GM21717 (cell line): ENCODE measurements around the gene NTSR2.

Source experiments
- ATAC-seq: cut with Tn5 transposase; IDR thresholded peaks from one replicate; pipeline ENCODE4 v1.9.1; 2021; ENCODE audit warnings: mild to moderate bottlenecking, moderate library complexity; ENCODE audit not compliant: unreplicated experiment

Gene NTSR2

GRCh38 chr2:11669454-11670291 is at the start of gene NTSR2:
NTSR2 (minus strand) TSS chr2:11670195; CDS start chr2:11670129, 66 bp downstream.
- no peak for ATAC-seq

DNA sequence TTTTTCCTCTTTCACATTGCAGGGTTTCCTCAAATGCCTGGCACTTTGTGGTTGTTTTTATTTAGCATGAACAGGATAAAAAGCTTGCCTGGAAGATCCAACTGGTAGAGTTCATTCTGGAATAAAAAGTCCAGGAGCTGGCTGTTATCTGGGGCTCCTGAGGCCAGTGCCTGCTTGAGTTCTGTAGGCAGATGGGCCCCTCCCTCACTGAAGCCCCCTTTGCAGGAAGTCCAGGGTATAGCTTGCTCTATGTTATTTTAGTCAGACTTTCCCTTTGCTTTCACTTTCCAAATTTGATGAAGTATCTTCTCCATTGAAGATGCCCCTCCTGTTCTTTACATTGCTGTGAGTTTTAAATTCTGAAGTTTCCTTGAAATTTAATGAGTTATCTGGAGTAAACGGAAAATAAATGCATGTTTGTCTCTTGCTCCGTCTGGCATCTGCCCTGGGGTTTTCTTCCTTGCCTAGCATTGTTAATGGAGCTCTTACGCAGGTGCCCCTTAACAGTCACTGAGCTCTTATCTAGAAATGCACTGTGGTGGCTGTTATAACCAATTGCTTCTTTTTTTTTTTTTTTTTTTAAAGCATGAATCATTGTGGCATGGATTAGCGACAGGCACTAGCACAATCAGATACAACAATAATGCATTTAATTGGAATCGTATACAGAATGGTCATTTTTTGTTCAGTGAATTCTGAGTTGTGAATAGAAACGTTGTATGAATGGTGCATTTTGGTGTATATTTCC is 49.4 kb upstream of the NTSR2 start:
- ATAC-seq, result no peak

- ATAC-seq, result no peak
These were observed 48.6 kb upstream of the NTSR2 start for GRCh38 chr2:11718606-11719005.

- ATAC-seq, result no peak
These were observed 47.6 kb upstream of the NTSR2 start for GRCh38 chr2:11717623-11718022.

- ATAC-seq, result no peak
These were observed 46.8 kb upstream of the NTSR2 start for GRCh38 chr2:11716689-11717321.

DNA sequence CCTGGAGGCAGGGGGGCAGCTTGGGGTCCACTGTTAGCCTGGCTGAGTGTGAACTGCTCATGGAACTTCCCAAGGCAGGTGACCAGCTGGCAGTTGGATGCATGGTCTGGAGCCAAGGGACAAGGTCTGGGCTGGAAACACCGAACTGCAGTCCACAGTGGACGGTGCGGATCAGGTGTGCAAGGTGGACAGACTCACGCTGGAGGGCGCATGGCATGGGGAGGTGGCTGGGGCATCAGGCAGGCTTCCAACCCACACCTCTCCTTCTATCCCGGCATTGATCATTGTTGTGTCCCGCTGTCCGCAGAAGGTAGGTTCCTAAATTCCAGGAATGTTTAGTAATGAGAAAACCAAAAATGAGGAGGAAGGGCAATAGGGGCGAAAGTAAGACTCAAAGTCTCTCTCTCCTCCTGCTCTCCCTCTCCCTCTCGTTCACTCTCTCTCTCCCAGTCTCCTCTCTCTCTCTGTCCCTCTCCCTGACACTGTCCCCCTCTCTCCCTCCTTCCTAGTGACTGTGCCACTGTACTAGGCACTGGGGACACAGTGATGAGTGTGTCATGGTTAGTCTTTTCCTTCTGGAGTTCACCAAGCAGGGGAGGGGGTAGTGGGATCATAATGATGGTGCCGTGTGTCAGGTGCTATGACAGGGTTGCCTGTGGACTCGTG is 46.1 kb upstream of the NTSR2 start:
- ATAC-seq, result no peak

DNA sequence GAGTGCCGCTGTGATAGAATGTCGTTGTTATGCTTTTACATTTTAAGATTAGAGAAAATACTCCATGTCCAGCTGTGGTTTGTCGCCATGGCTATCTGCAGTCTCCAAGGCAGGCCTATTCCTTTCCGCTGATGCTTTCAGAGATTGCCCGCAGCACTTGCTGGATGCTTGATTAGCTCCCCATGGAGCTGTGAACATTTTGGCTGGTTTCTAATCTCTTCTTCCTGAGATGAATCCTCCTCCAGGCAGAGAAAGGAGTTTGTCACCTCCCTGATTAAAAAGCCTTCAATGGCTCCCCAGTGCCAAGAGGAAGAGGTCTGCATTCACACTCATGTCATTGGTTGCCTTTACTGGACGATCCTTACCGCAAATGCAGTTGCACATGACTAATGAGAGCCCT is 43.8 kb upstream of the NTSR2 start:
- ATAC-seq, result no peak

DNA sequence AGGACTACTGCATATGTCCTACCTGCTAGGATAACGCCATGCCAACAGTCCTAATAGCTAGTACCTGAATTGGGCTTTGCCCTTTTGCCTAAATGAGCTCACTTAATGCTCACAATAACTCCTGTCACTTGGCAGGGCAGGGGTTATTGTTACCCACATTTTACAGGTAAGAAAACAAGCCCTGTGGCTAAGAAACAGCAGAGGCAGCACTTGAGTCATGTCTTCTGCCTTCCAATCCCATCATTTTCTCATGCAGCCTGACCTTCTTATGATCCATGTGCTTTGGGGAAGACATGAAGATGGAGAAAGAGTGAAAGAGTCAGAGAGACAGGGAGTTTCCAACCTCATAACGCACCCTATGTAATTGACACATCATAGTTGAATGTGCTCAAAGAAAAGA is 42.9 kb upstream of the NTSR2 start:
- ATAC-seq, result no peak

DNA sequence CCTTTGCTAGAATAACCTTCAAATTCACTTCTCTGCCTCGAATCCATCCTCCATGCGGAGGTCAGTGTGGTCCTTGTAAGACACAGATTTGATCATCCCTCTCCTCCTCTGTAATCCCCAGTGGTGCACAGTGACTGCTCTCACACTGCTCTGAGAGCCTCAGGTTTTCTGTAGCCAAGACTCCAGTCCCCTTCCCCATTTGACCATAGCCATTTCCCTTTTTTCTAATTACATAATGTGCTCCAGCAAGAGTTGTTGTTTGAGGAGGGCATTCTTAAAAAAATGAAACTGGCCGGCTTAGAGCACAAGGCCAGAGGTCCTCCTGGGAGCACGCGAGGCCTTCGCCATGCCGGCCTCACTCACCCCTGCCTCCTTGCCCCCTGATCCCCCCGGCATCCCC is 41.8 kb upstream of the NTSR2 start:
- ATAC-seq, result no peak

DNA sequence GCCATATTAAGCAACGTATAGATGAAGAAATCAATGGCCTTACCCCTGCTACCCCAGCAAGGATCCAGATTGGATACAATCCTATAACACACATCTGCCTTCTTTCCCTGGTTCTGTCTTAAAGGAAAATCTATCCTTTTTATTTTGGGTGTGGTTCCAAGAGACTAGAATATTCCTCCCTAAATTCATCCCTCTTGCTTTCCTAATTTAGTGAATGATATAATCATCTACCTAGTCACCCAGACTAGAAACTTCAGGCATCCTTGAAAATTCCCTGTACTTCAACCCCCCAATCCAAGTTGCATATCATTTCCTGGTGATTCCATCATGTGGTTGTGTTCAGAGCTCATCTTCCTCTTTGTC is 41.3 kb upstream of the NTSR2 start:
- ATAC-seq, result no peak

GRCh38 chr2:11710632-11711353 is 40.8 kb upstream of the NTSR2 start:
- no peak for ATAC-seq

DNA sequence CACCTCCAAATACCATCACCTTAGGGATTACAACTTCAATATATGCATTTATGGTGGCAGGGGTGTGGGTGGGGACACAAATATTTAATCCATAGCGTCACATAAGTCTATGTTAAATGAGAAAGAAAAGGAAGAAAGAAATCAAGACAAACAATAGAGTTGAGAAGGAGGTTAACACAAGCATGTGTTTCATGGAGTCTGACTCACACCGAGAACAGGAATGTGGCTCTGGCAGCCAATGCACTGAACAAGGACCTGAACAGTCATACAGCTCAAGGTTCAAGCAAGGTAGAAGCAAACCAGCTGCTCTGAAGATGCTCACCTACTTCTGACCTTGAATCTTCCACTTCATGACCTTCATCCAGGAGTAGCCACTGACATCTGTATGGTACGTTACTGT is 40.2 kb upstream of the NTSR2 start:
- no peak for ATAC-seq

DNA sequence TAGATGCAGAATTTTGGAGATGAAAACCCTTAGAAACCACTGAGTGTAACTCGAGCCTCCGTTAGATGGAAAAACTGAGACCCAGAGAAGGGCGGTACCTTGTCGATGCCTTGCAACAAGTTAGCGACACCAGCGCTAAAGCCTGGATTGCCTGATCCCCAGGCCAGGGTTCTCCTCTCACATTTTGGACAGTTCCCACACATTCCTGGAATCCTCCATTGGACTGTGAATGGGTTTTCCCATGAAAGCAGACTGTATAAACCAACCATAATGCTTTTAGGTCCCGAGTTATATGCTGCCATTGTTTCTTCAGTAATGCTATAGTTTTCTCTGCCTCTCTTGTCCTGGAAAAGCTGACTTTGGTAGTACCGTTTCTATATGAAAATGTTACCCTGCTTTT is 39.3 kb upstream of the NTSR2 start:
- no peak for ATAC-seq

DNA sequence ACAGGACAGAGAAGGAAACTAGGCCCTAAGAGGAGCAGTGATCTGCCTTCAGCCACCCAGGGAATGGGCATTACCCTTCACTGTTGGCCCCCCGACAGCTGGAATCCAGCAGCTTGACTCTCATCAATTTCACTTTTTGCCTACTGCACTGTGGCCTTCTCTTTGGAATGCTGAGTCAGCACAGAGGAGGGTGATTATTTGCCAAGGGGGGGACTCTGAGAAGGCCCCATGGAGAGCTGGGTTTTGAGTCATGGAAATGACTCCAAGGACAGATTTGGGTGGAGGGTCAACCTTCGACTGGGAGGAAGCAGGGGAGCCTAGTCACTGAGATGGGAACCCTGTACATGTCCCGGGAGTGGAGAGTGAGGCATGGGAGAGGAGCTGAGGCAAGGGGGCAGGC is 38.1 kb upstream of the NTSR2 start:
- ATAC-seq, result no peak

GRCh38 chr2:11705711-11706110 is 35.7 kb upstream of the NTSR2 start:
- ATAC-seq, result no peak

DNA sequence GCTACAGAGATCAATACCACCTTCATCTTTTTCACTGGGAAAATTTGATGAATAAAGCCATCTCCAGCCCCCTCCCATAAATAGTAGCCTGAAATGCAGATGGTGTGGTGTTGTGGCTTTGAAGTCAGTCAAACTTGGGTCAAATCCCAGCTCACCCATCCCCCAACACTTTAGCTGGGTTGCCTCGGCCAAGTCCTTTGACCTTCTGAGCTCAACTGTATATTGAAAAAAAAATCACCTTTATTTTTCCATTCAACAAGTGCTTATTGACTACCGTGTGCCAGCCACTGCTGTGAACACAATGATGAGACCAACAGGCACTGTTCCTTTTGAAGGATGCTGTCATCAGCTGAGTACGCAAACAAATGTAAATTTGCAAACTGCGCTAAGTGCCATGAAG is 35.1 kb upstream of the NTSR2 start:
- ATAC-seq, result no peak

- no peak for ATAC-seq
These were observed 33.7 kb upstream of the NTSR2 start for GRCh38 chr2:11703700-11704099.

DNA sequence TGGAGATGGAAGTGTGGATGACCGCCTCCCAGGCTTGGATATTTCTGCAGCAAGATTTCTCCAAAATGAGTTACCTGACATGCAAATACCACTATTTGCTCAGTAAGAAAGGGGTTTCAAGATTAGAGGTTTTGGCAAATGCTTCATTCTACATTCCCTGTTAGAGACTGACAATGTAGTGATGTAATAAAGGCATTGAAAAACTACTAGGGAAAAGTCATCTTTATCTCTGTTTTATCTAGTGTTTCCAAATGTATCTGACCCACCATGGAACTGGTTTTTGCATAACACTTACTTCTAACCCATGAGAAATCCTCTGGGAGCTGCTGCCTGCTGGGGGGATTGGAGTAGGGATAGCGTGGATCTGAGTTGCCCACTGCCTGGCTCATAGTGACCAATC is 33.0 kb upstream of the NTSR2 start:
- no peak for ATAC-seq

DNA sequence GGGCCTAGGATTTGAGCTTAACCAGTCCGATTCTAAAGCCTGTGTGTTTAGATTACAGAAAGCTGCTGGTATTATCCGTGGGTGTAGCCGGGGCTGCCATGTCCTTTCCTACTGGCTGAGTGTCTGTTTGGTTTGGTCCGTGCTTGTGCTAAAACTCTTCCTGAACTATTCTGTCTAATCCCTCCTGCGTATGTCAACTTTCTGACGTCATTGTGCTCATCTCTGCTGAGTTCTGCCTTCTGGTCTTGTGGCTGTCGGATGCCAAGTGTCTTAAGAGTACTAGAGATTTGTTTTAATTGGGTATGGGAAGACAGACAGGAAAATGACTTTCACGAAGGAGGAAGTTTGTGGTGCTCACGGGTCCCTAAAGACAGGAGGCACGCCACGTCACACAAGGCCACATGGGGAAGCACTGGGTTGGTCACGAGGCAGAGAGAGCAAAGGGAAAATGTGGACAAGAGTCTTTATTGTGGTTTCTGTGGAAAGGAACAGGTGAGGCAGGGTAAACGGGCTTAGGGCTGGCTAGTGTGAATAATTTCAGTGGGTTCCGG is 31.8 kb upstream of the NTSR2 start:
- ATAC-seq, result no peak

DNA sequence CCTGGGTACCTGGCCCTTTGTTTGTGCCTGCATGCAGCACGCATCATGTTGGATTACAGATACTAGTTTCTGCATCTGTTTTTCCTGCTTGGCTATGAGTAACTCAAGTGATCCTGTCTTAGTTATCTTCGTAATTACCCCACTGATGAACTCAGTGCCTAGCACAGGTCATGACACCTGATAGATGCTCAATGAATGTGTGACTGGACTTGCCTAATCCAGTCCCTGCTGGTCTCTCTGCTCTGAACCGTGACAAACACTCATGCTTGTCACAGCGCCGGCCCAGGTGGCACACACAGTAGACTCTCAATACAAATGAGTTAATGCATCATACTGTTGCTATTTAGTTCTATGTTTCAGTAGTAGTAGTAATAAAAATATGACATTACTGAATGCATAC is 31.2 kb upstream of the NTSR2 start:
- ATAC-seq, result no peak
